K562 (cell line): ENCODE results near the gene CNGB1. TPM values are rescaled to one million over a fixed set of nuclear protein-coding genes. Genes with fewer than 3 reads are reported as not detected.

Experiments used
- EP300 ChIP-seq: IDR thresholded peaks from 2 replicates; pipeline ENCODE4 v1.6.1; 2012; ENCODE audit warnings: low read length, improper control_type of control experiment
- ETV1 ChIP-seq: fragments of 450-650 bp; conservative IDR thresholded peaks from 2 replicates; pipeline ENCODE4 v1.6.1; 2016; ENCODE audit warnings: missing genetic modification characterization, control low read depth, low read depth, missing compliant biosample characterization
- FOXP1 ChIP-seq: sonication (generic); formaldehyde crosslinking; IDR thresholded peaks from 2 replicates; pipeline ENCODE4 v1.8.0; 2022; ENCODE audit warnings: mild to moderate bottlenecking, missing genetic modification reagents
- MTA3 ChIP-seq: fragments of 450-650 bp; formaldehyde crosslinking; IDR thresholded peaks from 2 replicates; pipeline ENCODE4 v1.6.1; 2017; ENCODE audit warnings: mild to moderate bottlenecking, borderline replicate concordance
- MYBL2 ChIP-seq, 2 experiments: fragments of 450-650 bp in 1 of 2; sonication (generic) in 1 of 2; formaldehyde crosslinking in 1 of 2; IDR thresholded peaks; 2 replicates each; pipeline versions ENCODE4 v1.6.1 to v1.8.1; 2017 to 2022; ENCODE audit warnings: borderline replicate concordance in 1 of 2, inconsistent platforms in 1 of 2, low read depth in 1 of 2, mild to moderate bottlenecking in 1 of 2, missing genetic modification reagents in 1 of 2, moderate library complexity in 1 of 2
- NELFE ChIP-seq: IDR thresholded peaks from 2 replicates; pipeline ENCODE4 v1.6.1; 2011; ENCODE audit warnings: mild to moderate bottlenecking; ENCODE audit not compliant: insufficient read depth, insufficient read length
- RCOR1 ChIP-seq, 2 experiments: IDR thresholded peaks; 2 replicates each; pipeline ENCODE4 v1.6.1; 2012; ENCODE audit warnings: low read depth in 2 of 2, low read length in 2 of 2, borderline replicate concordance in 1 of 2, improper control_type of control experiment in 1 of 2
- RNF2 ChIP-seq: sonication (generic); IDR thresholded peaks from 2 replicates; pipeline ENCODE4 v1.6.1; 2016
- SOX6 ChIP-seq: fragments of 450-650 bp; IDR thresholded peaks from 2 replicates; pipeline ENCODE4 v1.6.1; 2014; ENCODE audit warnings: mild to moderate bottlenecking
- SRF ChIP-seq, 2 experiments: fragments of 250-450, 450-650 bp in 1 of 2; sonication (Bioruptor Pico) in 1 of 2; sonication (generic) in 1 of 2; formaldehyde crosslinking; IDR thresholded peaks; 2 replicates each; pipeline versions ENCODE4 v1.5.0 to v1.5.1; 2020 to 2022; ENCODE audit warnings: mild to moderate bottlenecking in 1 of 2, missing genetic modification reagents in 1 of 2
- ZNF140 ChIP-seq: fragments of 250-450 bp; sonication (Bioruptor Pico); IDR thresholded peaks from 2 replicates; pipeline ENCODE4 v1.8.0; 2021; ENCODE audit warnings: moderate library complexity, mild to moderate bottlenecking, inconsistent platforms
- ZNF785 ChIP-seq: fragments of 250-450 bp; sonication (Bioruptor Pico); IDR thresholded peaks from 2 replicates; pipeline ENCODE4 v1.4.0; 2020; ENCODE audit warnings: mild to moderate bottlenecking
- polyA plus RNA-seq, 8 experiments: library from polyadenylated mRNA; depleted of rRNA in 4 of 8; stranded (reverse) in 5 of 8; unstranded in 3 of 8; fragments of >200 nt; fragmentation: Nextera tagmentation in 2 of 8; fragmentation: Illumina TruSeq in 1 of 8; extraction: Ambion mirVana in 2 of 8; extraction: Trizol in 1 of 8; gene quantifications; 2 replicates each; pipeline versions ENCODE4 v1.2.1 to v1.2.3, GENCODE V29; 2011 to 2014; ENCODE audit warnings: inconsistent platforms in 1 of 8, missing spikeins in 1 of 8
- total RNA-seq, 7 experiments: library from RNA; depleted of rRNA in 6 of 7; stranded (reverse); fragments of >200 nt in 6 of 7; fragmentation: Illumina TruSeq in 2 of 7; extraction: Trizol in 2 of 7; gene quantifications; 2 replicates each; pipeline versions ENCODE4 v1.2.1 to v1.2.3, GENCODE V29; 2011 to 2021; ENCODE audit warnings: low replicate concordance in 1 of 7
- TF ChIP-seq, protein P1 (sequence below): fragments of 200-800 bp; sonication (Bioruptor generic); IDR thresholded peaks from 2 replicates; pipeline ENCODE4 v1.6.1; 2016; ENCODE audit warnings: missing genetic modification characterization, missing compliant biosample characterization
- TF ChIP-seq, protein P2 (sequence below), 2 experiments: fragments of 450-650 bp; formaldehyde crosslinking in 1 of 2; IDR thresholded peaks; 2 replicates each; pipeline versions ENCODE4 v1.4.0 to v1.6.1; 2014 to 2020; ENCODE audit warnings: mild to moderate bottlenecking in 2 of 2, borderline replicate concordance in 1 of 2, low read depth in 1 of 2

The CNGB1 gene
- total and polyA plus RNA-seq, 9 of the 15 experiments (the other 6 are each of a cell fraction or from before 2014, with no cell fraction given): not detected

DNA sequence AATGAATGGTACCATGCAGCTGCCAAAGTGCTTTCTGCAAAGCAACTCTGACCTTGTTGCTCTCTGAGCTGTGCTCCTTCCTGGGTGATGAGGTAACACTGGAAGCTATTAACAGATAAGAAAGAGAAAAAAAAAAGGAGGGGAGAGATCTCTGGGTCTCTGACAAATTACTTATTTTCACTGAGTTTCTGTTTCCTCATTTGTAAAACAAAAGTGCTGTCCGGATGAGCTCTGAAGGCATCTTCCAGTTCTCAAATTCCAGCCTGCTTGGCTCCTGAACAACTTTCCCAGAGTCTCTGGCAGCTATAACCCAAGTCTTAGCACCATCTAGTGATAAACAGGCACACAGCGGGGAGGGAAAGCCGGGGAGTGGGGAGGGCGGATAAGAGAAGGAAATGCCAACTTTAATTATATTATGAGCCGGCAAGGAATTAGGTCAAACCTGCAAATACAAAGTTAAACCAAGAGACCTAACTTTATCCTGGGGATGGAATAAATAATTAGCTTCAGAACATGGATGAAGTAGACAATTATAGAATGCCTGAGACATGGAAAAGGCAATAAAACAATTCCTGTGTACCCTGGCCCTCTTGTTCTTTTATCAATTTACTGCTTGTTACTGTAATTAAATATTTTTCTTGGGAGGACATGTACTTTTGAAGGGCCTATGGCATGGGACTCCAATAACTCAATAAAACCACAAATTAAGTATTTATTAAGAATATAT is 107.3 kb downstream of the CNGB1 start (continued):
- TF ChIP-seq, protein P1, sequence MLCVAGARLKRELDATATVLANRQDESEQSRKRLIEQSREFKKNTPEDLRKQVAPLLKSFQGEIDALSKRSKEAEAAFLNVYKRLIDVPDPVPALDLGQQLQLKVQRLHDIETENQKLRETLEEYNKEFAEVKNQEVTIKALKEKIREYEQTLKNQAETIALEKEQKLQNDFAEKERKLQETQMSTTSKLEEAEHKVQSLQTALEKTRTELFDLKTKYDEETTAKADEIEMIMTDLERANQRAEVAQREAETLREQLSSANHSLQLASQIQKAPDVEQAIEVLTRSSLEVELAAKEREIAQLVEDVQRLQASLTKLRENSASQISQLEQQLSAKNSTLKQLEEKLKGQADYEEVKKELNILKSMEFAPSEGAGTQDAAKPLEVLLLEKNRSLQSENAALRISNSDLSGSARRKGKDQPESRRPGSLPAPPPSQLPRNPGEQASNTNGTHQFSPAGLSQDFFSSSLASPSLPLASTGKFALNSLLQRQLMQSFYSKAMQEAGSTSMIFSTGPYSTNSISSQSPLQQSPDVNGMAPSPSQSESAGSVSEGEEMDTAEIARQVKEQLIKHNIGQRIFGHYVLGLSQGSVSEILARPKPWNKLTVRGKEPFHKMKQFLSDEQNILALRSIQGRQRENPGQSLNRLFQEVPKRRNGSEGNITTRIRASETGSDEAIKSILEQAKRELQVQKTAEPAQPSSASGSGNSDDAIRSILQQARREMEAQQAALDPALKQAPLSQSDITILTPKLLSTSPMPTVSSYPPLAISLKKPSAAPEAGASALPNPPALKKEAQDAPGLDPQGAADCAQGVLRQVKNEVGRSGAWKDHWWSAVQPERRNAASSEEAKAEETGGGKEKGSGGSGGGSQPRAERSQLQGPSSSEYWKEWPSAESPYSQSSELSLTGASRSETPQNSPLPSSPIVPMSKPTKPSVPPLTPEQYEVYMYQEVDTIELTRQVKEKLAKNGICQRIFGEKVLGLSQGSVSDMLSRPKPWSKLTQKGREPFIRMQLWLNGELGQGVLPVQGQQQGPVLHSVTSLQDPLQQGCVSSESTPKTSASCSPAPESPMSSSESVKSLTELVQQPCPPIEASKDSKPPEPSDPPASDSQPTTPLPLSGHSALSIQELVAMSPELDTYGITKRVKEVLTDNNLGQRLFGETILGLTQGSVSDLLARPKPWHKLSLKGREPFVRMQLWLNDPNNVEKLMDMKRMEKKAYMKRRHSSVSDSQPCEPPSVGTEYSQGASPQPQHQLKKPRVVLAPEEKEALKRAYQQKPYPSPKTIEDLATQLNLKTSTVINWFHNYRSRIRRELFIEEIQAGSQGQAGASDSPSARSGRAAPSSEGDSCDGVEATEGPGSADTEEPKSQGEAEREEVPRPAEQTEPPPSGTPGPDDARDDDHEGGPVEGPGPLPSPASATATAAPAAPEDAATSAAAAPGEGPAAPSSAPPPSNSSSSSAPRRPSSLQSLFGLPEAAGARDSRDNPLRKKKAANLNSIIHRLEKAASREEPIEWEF (CRISPR knock-in tag): no peak
- TF ChIP-seq ETV1 (tag): peak; percentile 46; the same call in 1 of the 2 replicates
- no peak for TF ChIP-seq MYBL2 (IDR thresholded peaks at IDR 0.05; ENCODE audit: low read depth)
- TF ChIP-seq MYBL2 (CRISPR knock-in tag; IDR thresholded peaks at IDR 0.05; ENCODE audit: borderline replicate concordance): no peak
- TF ChIP-seq RCOR1 (IDR thresholded peaks at IDR 0.05; ENCODE audit: borderline replicate concordance in 1 of 2, low read depth in 2 of 2, low read length in 2 of 2): peak in 1 of 2 experiments; percentile 28; a peak in 1 of 4 replicates
- no peak for TF ChIP-seq SRF (CRISPR knock-in tag; IDR thresholded peaks at IDR 0.05)
- TF ChIP-seq FOXP1: no peak
- no peak for TF ChIP-seq MTA3
- TF ChIP-seq ZNF140 (CRISPR knock-in tag): no peak
- TF ChIP-seq RNF2: no peak
- TF ChIP-seq, protein P2, sequence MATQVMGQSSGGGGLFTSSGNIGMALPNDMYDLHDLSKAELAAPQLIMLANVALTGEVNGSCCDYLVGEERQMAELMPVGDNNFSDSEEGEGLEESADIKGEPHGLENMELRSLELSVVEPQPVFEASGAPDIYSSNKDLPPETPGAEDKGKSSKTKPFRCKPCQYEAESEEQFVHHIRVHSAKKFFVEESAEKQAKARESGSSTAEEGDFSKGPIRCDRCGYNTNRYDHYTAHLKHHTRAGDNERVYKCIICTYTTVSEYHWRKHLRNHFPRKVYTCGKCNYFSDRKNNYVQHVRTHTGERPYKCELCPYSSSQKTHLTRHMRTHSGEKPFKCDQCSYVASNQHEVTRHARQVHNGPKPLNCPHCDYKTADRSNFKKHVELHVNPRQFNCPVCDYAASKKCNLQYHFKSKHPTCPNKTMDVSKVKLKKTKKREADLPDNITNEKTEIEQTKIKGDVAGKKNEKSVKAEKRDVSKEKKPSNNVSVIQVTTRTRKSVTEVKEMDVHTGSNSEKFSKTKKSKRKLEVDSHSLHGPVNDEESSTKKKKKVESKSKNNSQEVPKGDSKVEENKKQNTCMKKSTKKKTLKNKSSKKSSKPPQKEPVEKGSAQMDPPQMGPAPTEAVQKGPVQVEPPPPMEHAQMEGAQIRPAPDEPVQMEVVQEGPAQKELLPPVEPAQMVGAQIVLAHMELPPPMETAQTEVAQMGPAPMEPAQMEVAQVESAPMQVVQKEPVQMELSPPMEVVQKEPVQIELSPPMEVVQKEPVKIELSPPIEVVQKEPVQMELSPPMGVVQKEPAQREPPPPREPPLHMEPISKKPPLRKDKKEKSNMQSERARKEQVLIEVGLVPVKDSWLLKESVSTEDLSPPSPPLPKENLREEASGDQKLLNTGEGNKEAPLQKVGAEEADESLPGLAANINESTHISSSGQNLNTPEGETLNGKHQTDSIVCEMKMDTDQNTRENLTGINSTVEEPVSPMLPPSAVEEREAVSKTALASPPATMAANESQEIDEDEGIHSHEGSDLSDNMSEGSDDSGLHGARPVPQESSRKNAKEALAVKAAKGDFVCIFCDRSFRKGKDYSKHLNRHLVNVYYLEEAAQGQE (IDR thresholded peaks at IDR 0.05; ENCODE audit: borderline replicate concordance): peak; percentile 77; the same call in 1 of the 2 replicates
- TF ChIP-seq, protein P2 (CRISPR knock-in tag; IDR thresholded peaks at IDR 0.05; ENCODE audit: low read depth): no peak
- TF ChIP-seq SOX6: no peak
- TF ChIP-seq NELFE: no peak
- no peak for TF ChIP-seq ZNF785
- no peak for TF ChIP-seq EP300
